SK-N-SH (cell line): ENCODE measurements around the gene COL2A1. TPM values are rescaled to one million over a fixed set of nuclear protein-coding genes. Genes with fewer than 3 reads are reported as not detected.

Source experiments
- CTCF ChIA-PET: fragments of 300-600, 350-600 bp; formaldehyde crosslinking; extraction: SDS; loops from one replicate; lab custom pipeline; 2021; lab: Yijun Ruan, JAX
- POLR2A ChIA-PET: fragments of 350-600 bp; sonication (Branson Sonifier 250); formaldehyde crosslinking; extraction: SDS; loops from one replicate; lab custom pipeline; 2020; ENCODE audit warnings: antibody characterized with exemption, inconsistent platforms; lab: Yijun Ruan, JAX
- DNase-seq: peaks from one replicate; pipeline ENCODE4 v3.0.0; 2012
- H2AFZ ChIP-seq: fragments of 200-600 bp; sonication (generic); 2 replicates; pipeline ENCODE4 v1.8.1; 2016; ENCODE audit warnings: antibody characterized with exemption, mild to moderate bottlenecking, low read depth
- H3F3A ChIP-seq: fragments of 200-600 bp; sonication (generic); replicated peaks from 2 replicates; pipeline ENCODE3; 2016; ENCODE audit warnings: antibody characterized with exemption, mild to moderate bottlenecking; ENCODE audit not compliant: insufficient read depth
- H3K27ac ChIP-seq, 2 experiments: fragments of 200-500 bp in 1 of 2; fragments of 200-600 bp in 1 of 2; sonication (Bioruptor generic) in 1 of 2; sonication (generic), shearing (Covaris generic) in 1 of 2; 2 replicates each; pipeline versions ENCODE4 v1.5.1 to v1.6.1; 2014 to 2016; ENCODE audit warnings: low read depth in 2 of 2, inconsistent platforms in 1 of 2, low read length in 1 of 2, mild to moderate bottlenecking in 1 of 2, mixed read lengths in 1 of 2
- H3K27me3 ChIP-seq: fragments of 200-600 bp; sonication (generic), shearing (Covaris generic); 2 replicates; pipeline ENCODE4 v1.6.1; 2016; ENCODE audit warnings: mixed run types; ENCODE audit not compliant: insufficient read depth
- H3K36me3 ChIP-seq, 2 experiments: fragments of 200-500 bp in 1 of 2; fragments of 200-600 bp in 1 of 2; sonication (Bioruptor generic) in 1 of 2; sonication (generic) in 1 of 2; replicated peaks in 1 of 2; 2 replicates each; pipeline versions ENCODE3 to v1.5.1; 2014 to 2016; ENCODE audit warnings: low read length in 1 of 2, mild to moderate bottlenecking in 1 of 2; ENCODE audit not compliant: insufficient read depth in 2 of 2, control insufficient read depth in 1 of 2
- H3K4me1 ChIP-seq, 2 experiments: fragments of 200-500 bp in 1 of 2; fragments of 200-600 bp in 1 of 2; sonication (Bioruptor generic) in 1 of 2; sonication (generic), shearing (Covaris generic) in 1 of 2; 2 replicates each; pipeline versions ENCODE4 v1.5.1 to v1.6.1; 2014 to 2016; ENCODE audit warnings: low read depth in 1 of 2, low read length in 1 of 2, mixed run types in 1 of 2; ENCODE audit not compliant: insufficient read depth in 2 of 2, control insufficient read depth in 1 of 2
- H3K4me2 ChIP-seq: fragments of 200-600 bp; sonication (generic), shearing (Covaris generic); 2 replicates; pipeline ENCODE4 v1.6.1; 2017; ENCODE audit warnings: mixed run types
- H3K4me3 ChIP-seq, 2 experiments: fragments of 200-500 bp in 1 of 2; fragments of 200-600 bp in 1 of 2; sonication (Bioruptor generic) in 1 of 2; sonication (generic), shearing (Covaris generic) in 1 of 2; 2 replicates each; pipeline versions ENCODE4 v1.5.1 to v1.8.1; 2014 to 2016; ENCODE audit warnings: low read depth in 2 of 2, inconsistent platforms in 1 of 2, low read length in 1 of 2, mild to moderate bottlenecking in 1 of 2, mixed read lengths in 1 of 2, moderate library complexity in 1 of 2
- H3K79me2 ChIP-seq: fragments of 200-600 bp; sonication (generic); 2 replicates; pipeline ENCODE4 v1.8.1; 2017; ENCODE audit warnings: mild to moderate bottlenecking; ENCODE audit not compliant: insufficient read depth
- H3K9ac ChIP-seq: fragments of 200-600 bp; sonication (generic); 2 replicates; pipeline ENCODE4 v1.6.1; 2017; ENCODE audit warnings: mixed run types
- H3K9me2 ChIP-seq: fragments of 200-600 bp; sonication (generic); 2 replicates; pipeline ENCODE4 v1.6.1; 2017; ENCODE audit warnings: mixed run types
- H3K9me3 ChIP-seq: fragments of 200-600 bp; sonication (generic); 2 replicates; pipeline ENCODE4 v1.6.1; 2017; ENCODE audit warnings: mixed run types, mild to moderate bottlenecking, moderate library complexity
- H4K20me1 ChIP-seq: fragments of 200-600 bp; sonication (generic); 2 replicates; pipeline ENCODE4 v1.6.1; 2017; ENCODE audit warnings: mild to moderate bottlenecking, mixed run types; ENCODE audit not compliant: insufficient read depth
- CHD2 ChIP-seq: fragments of 150-350 bp; IDR thresholded peaks from 2 replicates; pipeline ENCODE4 v1.6.1; 2018; ENCODE audit warnings: low read length; ENCODE audit not compliant: partially characterized antibody
- EP300 ChIP-seq, 2 experiments: IDR thresholded peaks; 2 replicates each; pipeline versions ENCODE4 v1.4.0 to v1.6.1; 2012; ENCODE audit warnings: borderline replicate concordance in 1 of 2, low read depth in 1 of 2, low read length in 1 of 2
- EZH2phosphoT487 ChIP-seq: fragments of 200-600 bp; sonication (generic); IDR thresholded peaks from 2 replicates; pipeline ENCODE4 v1.6.1; 2017; ENCODE audit warnings: low read depth, mixed run types, mild to moderate bottlenecking, antibody characterized with exemption, moderate library complexity, borderline replicate concordance
- FOSL2 ChIP-seq: IDR thresholded peaks from 2 replicates; pipeline ENCODE4 v1.4.0; 2012; ENCODE audit warnings: low read depth, mild to moderate bottlenecking, moderate library complexity, borderline replicate concordance
- FOXM1 ChIP-seq: IDR thresholded peaks from 2 replicates; pipeline ENCODE4 v1.4.0; 2012; ENCODE audit warnings: low read depth, mild to moderate bottlenecking
- GATA2 ChIP-seq: sonication (generic); formaldehyde crosslinking; IDR thresholded peaks from 2 replicates; pipeline ENCODE4 v1.5.0; 2020; ENCODE audit warnings: mild to moderate bottlenecking, missing genetic modification reagents
- IRF3 ChIP-seq: fragments of 150-350 bp; IDR thresholded peaks from 2 replicates; pipeline ENCODE4 v1.6.1; 2016; ENCODE audit warnings: mild to moderate bottlenecking, low read depth, low read length
- MEF2A ChIP-seq: IDR thresholded peaks from 2 replicates; pipeline ENCODE4 v1.4.0; 2012; ENCODE audit warnings: low read depth, borderline replicate concordance
- MXI1 ChIP-seq: IDR thresholded peaks from 2 replicates; pipeline ENCODE4 v1.6.1; 2012; ENCODE audit warnings: mild to moderate bottlenecking, low read depth, low read length, improper control_type of control experiment
- NFIC ChIP-seq: IDR thresholded peaks from 2 replicates; pipeline ENCODE4 v1.4.0; 2012; ENCODE audit warnings: borderline replicate concordance
- NRF1 ChIP-seq: IDR thresholded peaks from 2 replicates; pipeline ENCODE4 v1.6.1; 2012; ENCODE audit warnings: low read depth, mild to moderate bottlenecking, low read length
- PBX3 ChIP-seq: IDR thresholded peaks from 2 replicates; pipeline ENCODE4; 2012
- RCOR1 ChIP-seq: fragments of 150-350 bp; IDR thresholded peaks from 2 replicates; pipeline ENCODE4 v1.6.1; 2017; ENCODE audit warnings: antibody characterized with exemption, low read length
- RFX5 ChIP-seq: IDR thresholded peaks from 2 replicates; pipeline ENCODE4 v1.6.1; 2012; ENCODE audit warnings: mild to moderate bottlenecking, improper control_type of control experiment, low read length
- RXRA ChIP-seq: IDR thresholded peaks from 2 replicates; pipeline ENCODE4 v1.4.0; 2012; ENCODE audit warnings: low read depth, mild to moderate bottlenecking, borderline replicate concordance
- SIN3A ChIP-seq: IDR thresholded peaks from 2 replicates; pipeline ENCODE4 v1.6.1; 2012; ENCODE audit warnings: low read depth, mild to moderate bottlenecking, low read length, moderate library complexity, borderline replicate concordance
- TAF1 ChIP-seq: IDR thresholded peaks from 2 replicates; pipeline ENCODE4 v1.6.1; 2012; ENCODE audit warnings: low read depth, mild to moderate bottlenecking, low read length, moderate library complexity, borderline replicate concordance
- TEAD4 ChIP-seq: IDR thresholded peaks from 2 replicates; pipeline ENCODE4 v1.4.0; 2012; ENCODE audit warnings: mild to moderate bottlenecking, borderline replicate concordance; ENCODE audit not compliant: insufficient read depth
- USF2 ChIP-seq: fragments of 150-350 bp; IDR thresholded peaks from 2 replicates; pipeline ENCODE4 v1.6.1; 2017; ENCODE audit warnings: antibody characterized with exemption, low read length, low read depth, borderline replicate concordance
- YY1 ChIP-seq: IDR thresholded peaks from 2 replicates; pipeline ENCODE4 v1.4.0; 2012; ENCODE audit warnings: low read depth, mild to moderate bottlenecking
- WGBS: methylation state at CpG from one replicate; pipeline ENCODE4 v1.1.6; 2017; ENCODE audit warnings: low lambda C conversion rate; 5-methylcytosine and 5-hydroxymethylcytosine counted together
- polyA plus RNA-seq, 3 experiments: library from polyadenylated mRNA; depleted of rRNA; stranded (reverse); fragments of >200 nt; gene quantifications; 2 replicates each; pipeline ENCODE4 v1.2.3, GENCODE V29; 2012

Gene COL2A1
- polyA plus RNA-seq, 1 of the 3 experiments (the other 2 are of a cell fraction), result 0.02 TPM

- WGBS, result 59% methylated on average over 9 of the region's 20 CpGs
- no peaks in the 10 kb centered on the region for H3F3A ChIP-seq
- no peaks in the 10 kb centered on the region; the same call in 1 of the 2 replicates for H3K27me3 ChIP-seq
- H3K9me2 ChIP-seq, result no peaks in the 10 kb centered on the region
- no peak overlapping the region for H3K27ac ChIP-seq
- no peaks in the 10 kb centered on the region for H4K20me1 ChIP-seq
- no peaks in the 10 kb centered on the region for H3K9me3 ChIP-seq
- ChIA-PET CTCF (interaction anchor here (1.2 to 1.8 kb wide), 2 partner anchors 18 to 207 kb away, joined by 3 to 6 read pairs; partner anchors contain the start of gene TMEM106C), POLR2A (interaction anchor here (0.7 kb wide), 1 partner anchor 17 kb away, joined by 3 read pairs; no protein-coding TSS in a partner anchor)
- H3K4me3 ChIP-seq, result no peak overlapping the region
- peaks cover 0 to 10% of the 10 kb centered on the region in 2 experiments; a peak in 1 of 4 replicates for H3K4me1 ChIP-seq
- no peak overlapping the region for H2AFZ ChIP-seq
- no peaks in the 10 kb centered on the region for H3K36me3 ChIP-seq
- DNase-seq, result no peak
- TF ChIP-seq FOSL2 (no peak), SIN3A (no peak), GATA2 (no peak), IRF3 (no peak), NRF1 (no peak)
- no peak overlapping the region for H3K9ac ChIP-seq
- H3K4me2 ChIP-seq, result no peak overlapping the region
- H3K79me2 ChIP-seq, result no peaks in the 10 kb centered on the region
Measured at GRCh38 chr12:47981496-47982260, 22.6 kb downstream of the COL2A1 start.

- POLR2A ChIA-PET, result interaction anchor here (1.1 kb wide), 1 partner anchor 17 kb away, joined by 3 read pairs; no protein-coding TSS in a partner anchor
- H3F3A ChIP-seq, result no peaks in the 10 kb centered on the region
- H3K9ac ChIP-seq, result no peak overlapping the region
- no peak overlapping the region for H3K27ac ChIP-seq
- CTCF ChIA-PET, result interaction anchor here (1.0 to 1.8 kb wide), 4 partner anchors 17 to 208 kb away, joined by 3 to 6 read pairs (median 3); partner anchors contain the start of genes ASB8 and TMEM106C
- H3K79me2 ChIP-seq, result no peaks in the 10 kb centered on the region
- H3K9me3 ChIP-seq, result no peaks in the 10 kb centered on the region
- H3K4me3 ChIP-seq, result no peak overlapping the region
- no peaks in the 10 kb centered on the region for H3K9me2 ChIP-seq
- no peaks in the 10 kb centered on the region; the same call in 1 of the 2 replicates for H3K27me3 ChIP-seq
- H3K4me2 ChIP-seq, result no peak overlapping the region
- H3K4me1 ChIP-seq, result peaks cover 0 to 10% of the 10 kb centered on the region in 2 experiments; a peak in 1 of 4 replicates
- no peaks in the 10 kb centered on the region for H3K36me3 ChIP-seq
- DNase-seq, result no peak
- no peak overlapping the region for H2AFZ ChIP-seq
- TF ChIP-seq YY1 (no peak), PBX3 (no peak), FOSL2 (no peak), EZH2phosphoT487 (no peak), NRF1 (no peak), NFIC (no peak), FOXM1 (no peak), EP300 (IDR thresholded peaks at IDR 0.05; ENCODE audit: borderline replicate concordance in 1 of 2, low read depth in 1 of 2, low read length in 1 of 2) (no peak), MEF2A (no peak), TAF1 (no peak), USF2 (no peak), TEAD4 (no peak), RFX5 (no peak), GATA2 (no peak), RCOR1 (no peak), RXRA (no peak), CHD2 (no peak), MXI1 (no peak)
- WGBS, result 55% methylated on average over 10 of the region's 17 CpGs
- no peaks in the 10 kb centered on the region for H4K20me1 ChIP-seq
Measured at GRCh38 chr12:47980779-47981495, 23.3 kb downstream of the COL2A1 start.
